GM21717 (cell line): Measurements from ENCODE around the gene PIK3IP1.

Experiments
- ATAC-seq: cut with Tn5 transposase; IDR thresholded peaks from one replicate; pipeline ENCODE4 v1.9.1; 2021; ENCODE audit warnings: mild to moderate bottlenecking, moderate library complexity; ENCODE audit not compliant: unreplicated experiment

PIK3IP1 gene

DNA sequence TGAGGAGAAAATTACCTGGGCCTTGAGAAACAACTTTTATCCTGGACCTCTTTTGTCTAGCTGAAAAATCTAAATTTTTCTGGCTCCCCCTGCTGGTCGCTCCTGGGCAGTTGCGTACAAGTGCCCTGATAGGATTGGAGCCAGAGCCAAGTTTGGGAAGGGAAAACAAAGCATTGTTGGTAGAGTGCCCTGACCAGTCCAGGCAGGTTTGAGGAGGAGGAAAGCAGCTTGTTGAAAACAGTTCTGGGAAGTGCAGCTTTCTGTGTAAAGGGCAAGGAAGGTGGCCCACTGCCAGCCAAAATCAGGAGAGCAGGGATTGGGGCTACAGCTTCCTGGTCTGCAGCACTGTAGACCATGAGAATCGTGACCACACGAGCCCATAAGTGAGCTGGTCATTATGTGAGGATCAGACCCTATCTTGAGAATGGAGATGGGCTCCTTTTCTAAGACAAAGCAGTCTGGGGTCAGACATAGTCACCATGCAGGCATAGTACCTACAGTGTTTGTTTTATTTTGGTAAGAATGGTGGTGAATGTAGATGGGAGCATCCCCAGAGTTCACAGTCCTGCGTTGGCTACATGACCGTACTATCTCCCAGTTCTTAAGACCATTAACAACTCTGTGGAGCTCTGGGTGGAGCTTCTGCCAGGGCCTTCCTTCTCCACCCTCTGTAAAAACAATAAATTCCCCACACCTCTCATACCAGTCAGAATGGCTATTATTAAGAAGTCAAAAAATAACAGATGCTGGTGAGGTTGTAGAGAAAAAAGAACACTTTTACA, 21.3 kb upstream of the PIK3IP1 start:
- no peak for ATAC-seq

DNA sequence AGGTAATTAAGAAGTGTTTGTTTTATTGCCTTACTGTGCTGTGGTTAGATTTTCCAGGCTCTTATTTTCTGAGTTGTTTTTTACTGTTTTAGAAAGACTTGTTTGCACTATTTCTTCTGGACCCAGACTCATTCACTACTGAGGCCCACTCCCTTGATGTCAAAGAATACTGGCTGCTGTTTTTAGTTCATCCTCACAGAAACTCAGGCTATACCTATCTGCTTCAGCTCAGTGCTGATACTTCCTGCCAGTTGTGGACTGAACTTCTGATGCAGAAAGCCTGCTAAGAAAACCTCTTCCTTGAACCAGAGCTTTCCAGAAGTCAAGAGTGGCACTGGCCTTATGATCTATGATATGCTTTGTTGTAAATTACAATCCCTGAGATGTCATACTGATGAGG, 15.9 kb upstream of the PIK3IP1 start:
- ATAC-seq = no peak

DNA sequence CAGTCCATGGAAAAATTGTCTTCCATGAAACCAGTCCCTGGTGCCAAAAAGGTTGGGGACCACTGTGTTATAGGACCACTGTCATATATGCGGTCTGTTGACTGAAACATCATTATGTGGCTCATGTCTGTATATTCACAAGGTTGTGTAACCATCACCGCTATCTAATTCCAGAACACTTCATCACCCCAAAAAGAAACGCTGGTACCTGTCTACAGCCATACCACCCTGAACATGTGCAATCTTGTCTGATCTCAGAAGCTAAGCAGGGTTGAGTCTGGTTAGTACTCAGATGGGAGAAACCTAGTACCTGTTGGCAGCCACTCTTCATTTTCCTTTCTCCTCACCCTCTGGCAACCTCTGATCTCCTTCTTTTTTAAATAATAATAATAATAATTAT, 12.9 kb upstream of the PIK3IP1 start:
- no peak for ATAC-seq

DNA sequence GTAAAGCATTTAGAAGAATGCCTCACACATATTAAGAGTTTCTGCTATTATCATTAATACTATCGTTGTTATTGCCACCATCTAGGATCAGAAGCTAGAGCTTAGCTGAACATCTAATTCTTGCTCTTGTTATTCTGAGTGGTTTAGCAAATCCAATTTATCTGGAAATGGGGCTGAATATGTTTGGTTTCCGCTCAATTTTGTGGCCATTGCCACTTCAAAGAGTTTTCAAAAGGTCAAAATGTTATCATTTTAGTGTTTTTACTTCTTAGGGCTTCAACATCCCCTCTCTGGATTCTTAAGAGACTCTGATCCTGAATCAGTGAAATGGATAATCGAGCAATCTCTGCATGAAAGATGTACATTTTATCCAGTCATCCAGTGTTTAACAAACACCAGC, 10.2 kb upstream of the PIK3IP1 start:
- ATAC-seq = no peak

DNA sequence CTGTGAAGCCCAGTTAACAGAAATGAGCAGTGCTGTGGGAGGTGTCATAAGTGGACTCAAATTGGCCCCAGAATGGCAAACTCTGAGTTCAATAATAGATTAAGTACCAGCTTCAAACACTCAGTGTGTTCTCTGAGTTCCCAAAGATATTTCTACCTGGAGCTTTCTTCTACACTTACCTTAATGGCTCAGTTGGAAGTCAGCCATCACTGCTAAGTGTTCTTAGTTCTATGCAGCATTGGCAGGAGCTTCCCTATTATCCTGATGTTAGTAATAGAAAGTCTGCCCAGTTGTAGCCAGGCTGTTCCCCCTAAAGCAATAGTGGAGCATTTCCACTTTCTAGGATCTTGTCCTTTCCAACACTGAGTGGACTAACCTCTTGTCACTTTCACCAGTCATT, 9.7 kb upstream of the PIK3IP1 start:
- ATAC-seq = no peak

DNA sequence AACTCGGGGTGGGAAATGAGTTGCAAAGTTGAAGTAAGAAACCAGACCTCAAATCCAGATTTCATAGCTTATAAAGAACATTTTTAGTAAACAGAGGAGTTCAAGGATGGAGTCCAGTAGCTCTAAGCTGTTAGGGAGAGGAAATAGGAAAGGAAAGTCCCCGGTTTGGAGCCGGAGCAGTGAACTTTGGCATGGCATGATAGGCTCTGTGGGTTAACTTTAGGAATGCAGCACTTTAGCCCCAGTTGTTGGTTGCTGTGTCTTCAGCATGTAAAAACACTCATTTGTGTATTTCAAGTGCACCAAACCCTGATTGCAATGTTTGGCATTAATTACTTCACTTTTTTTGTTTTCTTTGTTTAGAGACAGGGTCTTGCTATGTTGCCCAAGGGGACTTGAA, 8.6 kb upstream of the PIK3IP1 start:
- ATAC-seq = no peak

DNA sequence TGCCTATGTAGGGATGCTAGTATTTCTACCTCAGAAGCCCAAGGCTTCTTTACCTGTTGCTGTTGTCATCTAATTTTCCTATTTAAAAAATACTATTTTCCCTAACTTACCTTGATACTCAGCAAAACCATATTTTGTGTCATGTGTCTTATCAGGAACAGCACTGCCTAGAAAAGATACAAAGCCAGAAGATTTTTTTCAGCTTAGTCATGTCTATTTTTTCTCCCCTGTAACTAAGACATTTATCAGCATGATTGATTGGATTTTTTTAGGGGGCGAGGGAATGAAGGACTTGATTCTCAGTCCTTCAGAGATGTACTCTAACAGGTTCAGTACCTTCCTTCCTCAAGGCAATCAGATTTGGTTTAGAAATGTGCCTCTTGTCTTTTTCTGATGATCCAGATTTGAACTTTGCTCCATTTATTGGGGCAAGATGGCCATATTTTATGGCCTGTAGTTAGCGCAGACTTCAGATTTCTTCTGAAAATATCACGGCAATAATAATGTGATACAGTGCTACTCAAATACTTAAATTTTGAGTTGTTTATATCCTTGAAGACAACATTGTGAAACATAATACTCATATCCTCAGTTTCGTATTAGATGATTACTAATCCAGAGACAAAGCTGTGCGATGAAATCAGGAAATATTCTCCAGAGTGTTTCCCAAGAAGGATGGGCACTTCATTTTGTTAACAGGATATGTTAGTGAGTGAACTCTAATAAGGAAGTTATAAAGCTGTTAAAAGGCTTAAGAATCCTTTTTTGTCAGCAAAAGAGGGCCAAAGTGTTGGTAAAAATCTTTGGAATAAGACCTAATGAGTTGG, 3.8 kb upstream of the PIK3IP1 start:
- ATAC-seq = no peak

DNA sequence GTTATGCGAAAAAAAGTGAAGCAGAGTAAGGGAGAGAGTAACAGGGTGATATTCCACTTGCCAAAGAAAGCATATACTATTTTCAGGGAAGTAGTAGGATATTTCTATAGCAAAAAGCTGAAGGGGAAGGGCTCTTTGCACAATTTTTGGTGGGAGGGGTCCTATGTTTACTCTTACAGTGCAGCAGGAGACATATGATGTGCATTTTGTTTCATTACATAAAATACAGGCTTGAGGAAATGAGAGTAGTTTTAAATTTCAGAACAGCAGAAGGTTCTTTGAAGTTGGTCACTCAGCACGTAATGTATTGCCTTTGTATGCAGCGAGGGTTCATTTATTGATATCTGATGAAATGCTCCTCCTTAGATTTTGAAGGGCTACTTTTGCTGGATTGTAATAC, 3.1 kb upstream of the PIK3IP1 start:
- no peak for ATAC-seq

DNA sequence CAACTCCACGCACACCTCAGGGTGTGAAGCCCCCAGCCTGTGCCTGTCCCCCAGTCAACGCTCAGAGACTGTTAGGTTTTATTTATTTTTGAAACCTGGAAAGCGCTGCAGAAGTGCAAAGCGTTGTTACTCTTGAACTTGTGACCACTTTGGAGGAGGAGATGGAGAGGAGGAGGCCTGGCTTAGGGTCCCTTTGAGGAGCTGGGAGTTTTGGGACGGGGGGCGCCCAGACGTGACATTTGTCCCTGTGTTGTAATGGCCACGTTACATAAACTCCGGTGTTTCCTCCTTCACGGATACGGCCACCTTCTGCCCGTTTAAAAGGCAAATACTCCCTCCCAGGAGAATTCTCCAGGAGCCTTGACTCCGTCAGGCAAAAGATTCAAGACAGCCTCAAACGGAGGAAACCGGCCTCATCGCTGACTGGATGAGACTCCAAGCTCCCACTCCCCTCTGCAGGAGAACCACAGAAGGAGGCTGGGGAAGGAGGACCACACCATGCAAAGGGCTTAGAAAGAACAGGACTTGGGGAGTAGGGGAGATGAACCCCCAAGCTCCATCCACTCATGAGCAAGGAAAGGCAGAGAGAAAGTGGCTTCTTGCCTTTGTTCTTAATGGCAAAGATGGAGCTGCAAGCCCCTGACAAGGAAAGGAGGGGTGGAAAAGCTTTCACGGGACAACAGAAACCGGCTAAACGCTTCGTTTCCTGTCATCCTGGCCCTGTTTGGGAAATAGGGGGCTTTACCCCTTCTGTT, 630 bp downstream of the PIK3IP1 start:
- ATAC-seq = no peak

DNA sequence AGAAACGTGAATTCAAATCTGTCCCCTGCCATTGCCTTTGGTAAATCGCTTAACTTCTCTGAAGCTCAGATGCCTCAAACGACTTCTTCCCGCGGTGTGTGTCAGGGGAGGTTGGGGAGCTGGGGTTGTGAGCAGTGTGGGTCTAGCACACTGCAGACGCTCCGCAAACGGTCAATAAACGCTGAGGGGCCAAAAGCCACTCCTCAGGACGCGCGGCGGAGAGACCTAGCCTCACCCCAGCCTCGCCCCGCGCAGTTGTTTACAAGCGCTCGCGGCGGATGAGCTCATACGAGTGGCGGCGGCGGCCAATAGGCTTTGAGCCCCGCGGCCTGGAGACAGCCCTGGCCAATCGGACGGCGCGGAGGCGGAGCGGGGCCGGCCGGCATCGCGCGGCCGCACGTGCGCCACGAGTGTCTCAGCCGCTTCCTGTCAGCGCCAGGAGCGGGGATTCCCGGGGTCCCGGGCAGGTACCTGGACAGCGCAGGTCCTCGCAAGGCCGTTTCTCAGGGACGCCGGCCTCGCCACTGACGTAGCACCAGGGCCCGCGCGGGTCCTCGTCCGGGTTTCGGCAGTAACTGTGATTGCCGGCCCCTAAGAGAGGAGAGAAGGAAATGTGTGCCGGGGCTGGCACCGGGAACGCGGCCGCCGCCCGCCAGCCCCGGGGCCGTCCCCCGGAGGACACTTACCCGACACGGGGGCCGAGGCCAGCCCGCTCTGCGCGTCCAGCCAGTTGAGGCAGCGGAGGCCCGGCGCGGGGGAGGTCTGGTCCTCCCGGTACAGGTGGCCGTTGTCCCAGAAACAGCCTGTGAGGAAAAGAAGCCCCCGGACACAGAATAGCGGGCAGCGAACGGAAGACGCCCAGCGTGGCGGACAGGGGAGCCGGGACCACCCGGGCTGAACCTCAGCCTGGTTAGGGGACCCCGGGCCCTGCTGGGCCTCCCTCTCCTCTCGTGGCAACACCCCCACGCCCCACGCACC, 1.5 kb downstream of the PIK3IP1 start:
- peak; percentile 88 for ATAC-seq

DNA sequence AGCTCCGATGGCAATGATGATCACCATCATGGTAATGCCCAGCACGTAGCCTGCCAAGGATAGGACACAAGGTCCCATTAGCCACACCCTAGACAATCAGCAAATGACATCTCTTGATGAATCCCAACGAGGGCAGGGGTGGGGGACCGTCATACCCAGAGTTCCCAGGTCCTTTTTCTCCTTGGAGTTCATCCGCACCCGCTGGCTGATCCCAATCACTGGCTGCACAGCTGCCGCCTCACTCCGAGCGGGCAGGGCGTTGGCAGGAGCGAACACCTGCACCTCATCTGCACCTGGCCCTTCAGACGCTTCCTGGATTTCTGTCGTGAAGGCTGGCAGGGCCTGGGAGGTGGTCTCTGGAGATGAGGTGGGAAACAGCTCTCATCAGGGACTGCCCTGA, 2.9 kb downstream of the PIK3IP1 start:
- ATAC-seq = no peak

DNA sequence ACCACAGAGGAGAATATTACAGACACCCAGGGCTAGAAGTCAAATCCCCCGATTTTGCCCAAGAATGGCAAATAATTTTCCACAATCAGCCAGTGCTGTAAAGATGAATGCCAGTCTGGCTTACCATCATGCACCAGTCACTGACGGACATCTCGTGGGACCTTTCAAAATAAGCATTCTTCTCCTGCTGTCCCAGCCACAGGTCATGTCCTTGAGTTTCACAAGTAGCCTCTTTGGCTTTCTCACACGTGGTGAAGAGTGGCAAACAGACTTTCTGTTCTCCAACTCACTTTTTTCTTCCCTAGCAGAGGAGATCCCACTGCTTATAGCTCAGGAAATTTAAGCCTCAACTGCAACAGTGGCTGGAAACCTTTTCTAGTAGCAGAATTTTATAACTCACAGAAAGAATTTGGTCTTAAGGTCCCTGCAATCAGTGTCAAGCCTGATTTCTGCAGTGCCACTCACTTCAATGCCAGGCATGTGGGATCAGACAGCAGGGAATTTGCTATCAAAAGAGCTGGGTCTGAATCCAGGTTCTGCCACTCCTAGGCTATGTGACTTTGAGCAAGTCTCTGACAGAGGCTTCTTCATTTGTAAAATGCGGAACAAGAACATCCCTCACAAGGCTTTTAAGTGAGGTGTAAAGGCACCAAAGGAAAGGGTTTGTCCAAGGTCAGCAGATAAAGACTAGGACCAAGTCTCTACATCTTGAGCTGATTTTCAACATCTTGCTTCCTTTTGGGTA, 3.6 kb downstream of the PIK3IP1 start:
- ATAC-seq = no peak

DNA sequence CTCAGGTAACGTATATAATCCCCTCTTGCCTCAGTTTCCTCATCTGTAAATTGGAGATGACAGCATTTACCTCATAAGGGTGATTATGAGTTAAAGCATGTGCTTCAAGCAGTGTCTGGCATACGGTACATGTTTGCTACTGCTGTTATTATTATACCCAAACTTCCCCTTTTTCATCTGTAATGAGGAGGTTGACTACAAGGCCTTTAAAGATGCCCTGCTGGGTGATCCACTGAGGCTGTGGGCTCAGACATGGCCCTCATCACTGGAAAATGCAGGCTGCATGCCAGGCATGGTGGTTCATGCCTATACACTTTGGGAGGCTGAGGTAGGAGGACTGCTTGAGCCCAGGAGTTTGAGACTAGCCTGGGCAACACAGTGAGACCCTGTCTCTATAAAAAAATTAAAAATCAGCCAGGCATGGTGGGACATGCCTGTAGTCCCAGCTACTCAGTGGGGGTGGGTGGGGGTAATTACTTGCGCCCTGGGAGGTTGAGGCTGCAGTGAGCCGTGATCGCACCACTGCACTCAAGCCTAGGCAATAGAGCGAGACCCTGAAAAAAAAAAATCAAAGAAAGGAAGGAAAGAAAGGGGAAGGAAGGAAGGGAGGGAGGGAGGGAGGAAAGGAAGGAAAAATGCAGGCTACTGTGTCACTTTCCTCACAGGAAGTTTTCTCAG, 4.3 kb downstream of the PIK3IP1 start:
- ATAC-seq = no peak

DNA sequence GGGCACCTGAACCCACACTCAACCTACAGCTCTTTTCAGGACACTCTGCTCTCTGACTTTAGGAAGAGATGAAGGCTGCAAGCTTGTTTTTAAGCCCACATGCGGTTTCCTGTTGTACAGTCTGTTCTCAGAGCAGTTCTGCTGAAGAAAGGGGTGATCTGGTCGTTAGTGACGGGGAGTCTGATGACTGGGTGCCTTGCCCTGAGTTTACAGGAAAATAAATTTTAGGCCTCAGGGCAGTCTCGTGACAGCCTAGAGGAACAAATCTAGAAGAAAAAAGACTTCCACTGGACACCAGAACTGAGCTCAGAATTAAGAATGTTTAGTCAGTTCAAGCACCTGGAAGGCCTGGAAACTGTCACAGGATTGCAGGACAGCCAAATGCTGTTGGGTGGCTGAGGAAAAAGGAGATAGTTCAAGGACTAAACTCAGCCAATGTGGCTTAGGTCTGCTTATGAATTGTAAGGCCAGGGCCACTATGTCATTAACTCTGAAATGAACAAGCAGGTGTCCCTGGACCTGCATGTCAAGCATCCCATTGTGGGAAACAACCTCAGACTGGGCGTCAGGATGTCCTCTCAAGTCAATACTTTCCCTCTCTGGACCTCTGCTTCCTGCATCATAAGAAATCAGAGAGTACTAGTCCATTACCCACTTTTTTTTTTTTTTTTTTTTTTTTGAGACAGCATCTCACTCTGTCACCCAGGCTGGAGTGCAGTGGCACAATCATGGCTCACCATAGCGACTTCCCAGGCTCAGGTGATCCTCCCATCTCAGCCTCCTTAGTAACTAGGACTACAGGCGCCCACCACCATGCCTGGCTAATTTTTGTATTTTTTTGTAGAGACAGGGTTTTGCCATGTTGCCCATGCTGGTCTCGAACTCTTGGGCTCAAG, 5.7 kb downstream of the PIK3IP1 start:
- ATAC-seq = no peak

DNA sequence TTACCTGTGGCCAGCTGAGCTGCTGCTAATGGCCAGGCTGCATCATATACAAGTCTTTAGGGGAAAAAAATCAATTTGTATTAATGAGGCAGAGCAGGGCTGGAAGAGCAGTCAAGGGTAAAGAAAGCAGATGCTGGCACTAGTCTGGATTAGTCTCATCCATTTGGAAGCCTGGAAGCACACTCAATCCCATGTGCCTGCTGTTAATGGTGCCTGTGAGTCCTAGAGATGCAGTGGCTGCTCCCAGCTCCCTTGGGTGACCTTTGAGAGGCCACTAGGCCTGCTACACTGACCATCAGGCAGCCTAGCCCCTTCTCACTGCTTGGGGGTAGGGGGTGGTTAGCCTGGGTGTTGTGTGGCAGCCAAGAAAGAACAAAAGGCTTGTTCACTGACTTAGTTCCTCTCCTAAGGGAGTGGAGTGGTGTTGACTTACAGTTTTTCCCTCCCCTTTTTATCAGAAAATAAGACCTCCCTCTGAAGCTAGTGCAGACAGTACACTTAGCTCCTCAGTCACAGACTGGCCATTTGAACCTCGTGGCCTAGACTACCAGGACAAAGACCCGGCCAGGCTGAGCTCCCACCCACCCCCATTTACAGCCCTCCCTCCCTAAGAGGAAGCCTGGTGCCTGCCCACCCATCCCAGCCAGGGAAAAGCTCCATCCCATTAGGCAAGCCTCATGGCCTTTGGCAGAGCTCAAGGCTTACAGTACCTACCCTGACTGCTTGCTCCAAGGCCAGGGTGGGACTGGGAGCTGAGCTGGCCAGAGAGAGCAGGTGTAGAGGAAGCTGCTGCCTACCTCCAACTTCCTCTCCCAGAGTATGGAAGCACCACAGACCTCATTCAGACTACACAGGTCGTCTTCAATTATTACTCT, 7.8 kb downstream of the PIK3IP1 start:
- ATAC-seq = no peak

DNA sequence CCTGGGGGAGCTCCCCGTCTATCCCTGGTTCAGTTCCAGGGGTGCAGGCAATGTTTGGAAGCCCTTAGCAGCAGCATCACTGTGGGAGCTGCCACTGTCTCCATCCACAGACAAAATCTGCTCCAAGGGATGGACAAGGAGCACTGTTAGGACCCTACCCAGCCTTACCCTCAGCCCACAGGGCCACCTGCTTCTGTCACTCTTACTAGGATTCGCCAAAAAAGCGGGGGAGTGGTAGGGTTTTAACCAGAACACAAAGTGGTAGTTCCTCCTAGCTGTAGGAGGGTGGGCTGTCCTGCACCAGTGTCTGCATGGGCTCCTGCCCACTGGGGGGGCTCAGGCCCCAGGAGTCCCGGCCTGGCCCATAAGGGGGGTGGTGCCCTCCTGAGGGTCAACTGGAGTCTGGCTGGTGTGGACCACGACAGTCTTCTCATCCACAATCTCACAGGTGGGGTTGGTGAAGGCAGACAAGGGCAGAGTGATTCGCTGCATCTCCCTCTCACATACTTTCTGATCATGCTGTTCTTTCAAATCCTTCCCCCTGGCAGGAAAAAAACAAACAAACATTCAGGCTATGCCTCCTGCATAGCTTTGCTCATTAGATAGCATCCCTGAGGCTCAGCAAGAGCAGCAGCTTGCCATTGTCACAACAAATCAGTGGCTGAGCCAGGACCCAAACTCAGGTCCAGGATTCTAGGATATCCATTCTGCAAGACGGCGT, 9.4 kb downstream of the PIK3IP1 start:
- ATAC-seq = no peak

DNA sequence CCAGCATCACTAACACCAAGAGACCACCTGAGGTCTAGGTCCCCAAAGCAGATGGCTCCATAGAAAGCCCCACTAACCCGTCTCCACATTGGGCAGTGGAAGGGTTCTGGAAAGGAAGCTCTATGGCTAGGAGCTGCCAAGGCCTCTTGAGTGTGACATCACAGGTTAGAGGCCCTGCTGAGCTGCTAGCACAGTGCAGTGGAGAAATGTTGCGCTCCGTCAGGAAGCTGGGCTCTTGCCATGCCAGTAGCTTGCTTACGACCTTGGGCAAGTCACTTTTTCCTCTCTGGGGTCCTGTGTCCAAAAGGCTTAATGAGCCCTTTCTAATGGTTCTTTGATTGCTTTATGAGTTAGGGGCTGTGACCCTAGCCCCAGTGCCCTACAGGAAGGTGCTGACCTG, 10.6 kb downstream of the PIK3IP1 start:
- no peak for ATAC-seq
